GM23338 (cell line): ENCODE measurements around the gene JUNB. TPM values are rescaled to one million over a fixed set of nuclear protein-coding genes. Genes with fewer than 3 reads are reported as not detected.

Source experiments
- CREB1 ChIP-seq: fragments of 250-450 bp; sonication (Bioruptor Pico); IDR thresholded peaks from 2 replicates; pipeline ENCODE4 v1.5.0; 2020; ENCODE audit warnings: low read depth, mild to moderate bottlenecking, moderate library complexity
- EZH2phosphoT487 ChIP-seq: fragments of 200-600 bp; sonication (generic); IDR thresholded peaks from one replicate; pipeline ENCODE4 v1.8.1; 2018; ENCODE audit warnings: antibody characterized with exemption; ENCODE audit not compliant: unreplicated experiment
- JUNB ChIP-seq: IDR thresholded peaks from one replicate; pipeline ENCODE4 v1.6.1; 2016; ENCODE audit warnings: antibody characterized with exemption; ENCODE audit not compliant: unreplicated experiment
- NANOG ChIP-seq: IDR thresholded peaks from 2 replicates; pipeline ENCODE4 v1.6.1; 2016; ENCODE audit warnings: antibody characterized with exemption, borderline replicate concordance
- REST ChIP-seq: IDR thresholded peaks from one replicate; pipeline ENCODE4 v1.6.1; 2018; ENCODE audit warnings: antibody characterized with exemption; ENCODE audit not compliant: unreplicated experiment
- ZNF114 ChIP-seq: fragments of 250-450 bp; sonication (Bioruptor Pico); IDR thresholded peaks from 2 replicates; pipeline ENCODE4 v1.5.0; 2020; ENCODE audit warnings: mild to moderate bottlenecking, moderate library complexity
- ZNF462 ChIP-seq: fragments of 250-450 bp; sonication (Bioruptor Pico); IDR thresholded peaks from 2 replicates; pipeline ENCODE4 v1.5.0; 2020; ENCODE audit warnings: mild to moderate bottlenecking, moderate library complexity
- polyA plus RNA-seq: library from polyadenylated mRNA; unstranded; fragments of >200 nt; fragmentation: Nextera tagmentation; extraction: Ambion mirVana; gene quantifications from 2 replicates; pipeline ENCODE4 v1.2.1, GENCODE V29; 2016
- total RNA-seq: library from RNA; depleted of rRNA; stranded (reverse); fragments of >200 nt; shearing (Covaris generic); gene quantifications from 2 replicates; pipeline ENCODE4 v1.2.3, GENCODE V29; 2014

The JUNB gene
- total and polyA plus RNA-seq, 2 experiments from 2014 or later = 7.7 to 20.2 TPM

GRCh38 chr19:12799742-12800465 lies 8.6 kb downstream of the JUNB start (continued):
- TF ChIP-seq ZNF462 (no peak), CREB1 (CRISPR knock-in tag) (no peak), EZH2phosphoT487 (no peak), JUNB (no peak), NANOG (no peak), ZNF114 (CRISPR knock-in tag) (no peak), REST (no peak)
